Stimulated activated memory B cell treated with anti-CD40 and anti-IgM and Interleukin-4, amounts not matched to agents 10 μg/mL and 1 μg/mL and 100 μg/mL, for 72 hours (primary cell): ENCODE data around the gene TGFBR3.

Experiments used
- ATAC-seq: fragments of 150-1000 bp; cut with Tn5 transposase; 2 replicates; pipeline ENCODE4 v1.10.0; 2021
- H3K27ac Mint-ChIP-seq: one replicate; pipeline ENCODE4 v1.8.0; 2022; ENCODE audit warnings: mild to moderate bottlenecking, mixed read lengths
- H3K27me3 Mint-ChIP-seq: one replicate; pipeline ENCODE4 v1.8.0; 2022; ENCODE audit warnings: mixed read lengths
- H3K36me3 Mint-ChIP-seq: one replicate; pipeline ENCODE4 v1.8.0; 2022; ENCODE audit warnings: mixed read lengths
- H3K4me1 Mint-ChIP-seq: one replicate; pipeline ENCODE4 v1.8.0; 2022; ENCODE audit warnings: mixed read lengths
- H3K4me3 Mint-ChIP-seq: one replicate; pipeline ENCODE4 v1.8.0; 2022; ENCODE audit warnings: mild to moderate bottlenecking, moderate library complexity, mixed read lengths
- H3K9me3 Mint-ChIP-seq: one replicate; pipeline ENCODE4 v1.8.0; 2022; ENCODE audit warnings: mixed read lengths

Gene TGFBR3

DNA sequence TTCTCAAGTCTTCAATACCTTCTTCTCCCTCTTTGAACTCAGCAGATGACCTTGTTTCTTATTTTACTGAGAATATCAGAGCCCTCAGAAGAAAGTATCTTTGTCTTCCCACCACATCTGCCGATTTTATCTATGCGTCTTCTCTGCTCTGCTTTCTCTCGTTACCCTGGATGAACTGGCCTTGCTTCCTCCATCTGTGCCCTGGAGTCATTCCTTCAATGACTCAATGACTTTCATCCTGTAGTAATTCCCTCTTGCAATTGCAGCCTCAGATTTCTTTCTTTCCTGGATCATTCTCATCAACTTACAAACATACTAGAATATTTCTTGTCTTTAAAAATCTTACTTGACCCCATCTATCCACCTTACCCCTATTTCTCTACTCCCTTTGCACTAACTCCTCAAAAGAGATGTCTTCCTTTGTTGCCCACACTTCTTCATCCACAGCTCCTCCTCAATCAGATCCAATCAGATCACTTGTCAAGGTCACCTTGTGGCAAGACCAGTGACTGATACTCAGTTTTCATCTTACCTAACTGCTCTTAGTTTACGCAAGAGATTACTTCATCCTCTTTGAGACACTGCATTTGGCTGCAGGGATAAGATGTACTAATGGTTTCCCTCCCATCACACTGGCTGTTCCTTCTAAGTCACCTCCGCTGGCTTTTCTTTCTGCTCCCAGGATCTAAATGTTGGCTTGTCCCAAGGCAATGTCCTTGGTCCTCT, 8.2 kb upstream of the TGFBR3 start:
- H3K36me3 Mint-ChIP-seq: no peaks in the 10 kb centered on the region
- H3K27me3 Mint-ChIP-seq: no peaks in the 10 kb centered on the region
- H3K4me1 Mint-ChIP-seq: no peaks in the 10 kb centered on the region
- H3K9me3 Mint-ChIP-seq: no peaks in the 10 kb centered on the region
- no peak overlapping the region for H3K27ac Mint-ChIP-seq
- ATAC-seq: no peak
- no peak overlapping the region for H3K4me3 Mint-ChIP-seq

DNA sequence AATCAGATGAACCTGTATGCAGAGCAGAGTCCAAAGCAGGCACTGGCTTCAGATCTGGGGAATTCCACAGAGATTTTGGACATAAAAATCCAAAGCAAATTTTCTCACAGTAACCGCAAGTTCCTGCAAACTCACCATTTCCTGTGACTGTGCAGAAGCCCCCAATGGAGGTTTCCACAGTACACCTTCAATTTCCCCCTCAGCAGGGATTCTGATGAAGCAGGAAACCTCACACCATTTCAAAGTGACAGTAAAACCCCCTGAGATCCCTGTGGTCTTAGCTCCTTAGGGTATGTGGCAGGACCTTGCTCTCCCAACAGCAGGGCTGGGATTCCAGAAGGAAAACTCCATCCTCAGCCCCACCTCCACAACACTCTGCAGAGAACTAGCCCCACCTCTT, 6.0 kb upstream of the TGFBR3 start:
- H3K27ac Mint-ChIP-seq: no peak overlapping the region
- no peak overlapping the region for H3K4me3 Mint-ChIP-seq
- ATAC-seq: no peak
- no peaks in the 10 kb centered on the region for H3K36me3 Mint-ChIP-seq
- no peaks in the 10 kb centered on the region for H3K9me3 Mint-ChIP-seq
- H3K4me1 Mint-ChIP-seq: no peaks in the 10 kb centered on the region
- peaks cover 11% of the 10 kb centered on the region for H3K27me3 Mint-ChIP-seq

DNA sequence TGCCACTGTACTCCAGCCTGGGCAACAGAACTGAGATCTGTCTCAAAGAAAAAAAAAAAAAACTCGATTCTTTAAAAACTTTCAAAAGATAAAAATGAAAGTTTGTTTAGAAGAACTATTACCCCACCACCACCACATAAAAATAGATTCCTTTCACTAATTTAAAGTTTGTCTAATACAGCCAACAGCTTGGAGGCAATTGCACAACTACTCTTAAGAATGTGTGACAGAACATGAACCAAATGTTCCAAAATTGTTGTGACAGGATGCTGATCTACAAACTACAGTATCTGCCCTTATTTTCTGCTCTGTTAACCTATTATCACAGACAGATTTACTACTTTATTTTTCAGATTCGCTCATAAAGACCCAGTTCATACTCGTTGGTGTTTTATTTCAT, 5.5 kb upstream of the TGFBR3 start:
- Mint-ChIP-seq H3K9me3 (no peaks in the 10 kb centered on the region), H3K4me3 (no peak overlapping the region), H3K36me3 (no peaks in the 10 kb centered on the region), H3K27me3 (peaks cover 16% of the 10 kb centered on the region), H3K27ac (no peak overlapping the region), H3K4me1 (peaks cover 4% of the 10 kb centered on the region)
- ATAC-seq: no peak

DNA sequence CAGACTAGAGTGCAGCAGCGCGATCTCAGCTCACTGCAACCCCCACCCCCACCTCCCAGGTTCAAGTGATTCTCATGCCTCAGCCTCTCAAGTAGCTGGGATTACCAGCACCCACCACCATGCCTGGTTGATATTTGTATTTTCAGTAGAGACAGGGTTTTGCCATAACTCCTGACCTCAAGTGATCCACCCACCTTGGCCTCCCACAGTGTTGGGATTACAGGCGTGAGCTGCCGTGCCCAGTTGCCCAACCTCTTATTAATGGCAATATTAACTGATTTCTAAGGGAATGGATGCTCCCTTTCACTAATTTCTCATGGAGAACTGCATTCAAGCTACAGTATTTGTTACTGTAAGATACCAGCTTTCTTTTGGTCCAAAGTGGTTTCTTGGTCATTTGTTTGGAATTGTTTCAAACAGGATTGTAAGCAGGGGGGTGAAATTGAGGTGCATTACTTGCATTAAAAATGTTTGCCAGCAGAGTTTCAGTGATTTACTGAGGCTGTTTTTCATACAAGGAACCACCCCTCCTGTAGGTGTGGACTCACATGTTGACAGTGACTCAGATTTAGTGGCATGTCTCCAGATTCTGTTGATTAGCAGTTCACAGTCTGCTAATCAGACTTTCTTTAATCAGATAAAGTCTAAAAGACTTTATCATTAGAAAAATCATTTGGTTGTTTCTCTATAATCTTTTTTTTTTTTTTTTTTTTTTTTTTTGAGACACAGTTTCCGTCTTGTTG, 3.9 kb upstream of the TGFBR3 start:
- Mint-ChIP-seq H3K27ac (no peak overlapping the region), H3K4me3 (no peak overlapping the region), H3K36me3 (no peaks in the 10 kb centered on the region), H3K27me3 (peaks cover 27% of the 10 kb centered on the region), H3K4me1 (peaks cover 12% of the 10 kb centered on the region), H3K9me3 (no peaks in the 10 kb centered on the region)
- no peak for ATAC-seq

DNA sequence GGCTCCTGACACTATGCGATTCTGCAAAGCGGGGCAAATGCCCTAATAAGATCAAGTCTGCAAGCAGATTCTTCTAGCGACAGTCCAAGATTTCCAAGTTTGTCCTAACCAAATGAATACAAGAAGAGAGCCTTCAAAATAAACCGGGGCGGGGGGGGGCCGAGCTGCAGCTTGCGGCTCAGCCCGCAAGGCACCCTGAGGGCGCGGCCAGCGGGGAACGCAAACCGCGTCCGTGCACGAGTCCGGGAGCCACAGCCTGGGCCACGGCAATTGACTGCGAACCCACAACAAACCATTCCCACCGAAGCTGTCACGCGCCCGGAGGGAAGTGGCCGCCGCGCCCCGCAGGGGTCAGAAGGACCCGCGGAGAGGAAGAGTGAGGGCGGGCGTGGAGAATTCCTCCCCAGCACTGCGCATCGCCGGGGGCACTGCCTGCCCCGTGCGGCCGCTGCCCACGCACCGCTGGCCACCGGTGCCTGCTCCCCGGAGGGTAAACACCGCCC, 687 bp downstream of the TGFBR3 start:
- Mint-ChIP-seq H3K27me3 (peaks cover 47% of the 10 kb centered on the region), H3K9me3 (no peaks in the 10 kb centered on the region), H3K4me3 (peak overlapping the region; percentile 80), H3K36me3 (no peaks in the 10 kb centered on the region), H3K27ac (peak overlapping the region; percentile 45), H3K4me1 (peaks cover 25% of the 10 kb centered on the region)
- ATAC-seq: no peak

DNA sequence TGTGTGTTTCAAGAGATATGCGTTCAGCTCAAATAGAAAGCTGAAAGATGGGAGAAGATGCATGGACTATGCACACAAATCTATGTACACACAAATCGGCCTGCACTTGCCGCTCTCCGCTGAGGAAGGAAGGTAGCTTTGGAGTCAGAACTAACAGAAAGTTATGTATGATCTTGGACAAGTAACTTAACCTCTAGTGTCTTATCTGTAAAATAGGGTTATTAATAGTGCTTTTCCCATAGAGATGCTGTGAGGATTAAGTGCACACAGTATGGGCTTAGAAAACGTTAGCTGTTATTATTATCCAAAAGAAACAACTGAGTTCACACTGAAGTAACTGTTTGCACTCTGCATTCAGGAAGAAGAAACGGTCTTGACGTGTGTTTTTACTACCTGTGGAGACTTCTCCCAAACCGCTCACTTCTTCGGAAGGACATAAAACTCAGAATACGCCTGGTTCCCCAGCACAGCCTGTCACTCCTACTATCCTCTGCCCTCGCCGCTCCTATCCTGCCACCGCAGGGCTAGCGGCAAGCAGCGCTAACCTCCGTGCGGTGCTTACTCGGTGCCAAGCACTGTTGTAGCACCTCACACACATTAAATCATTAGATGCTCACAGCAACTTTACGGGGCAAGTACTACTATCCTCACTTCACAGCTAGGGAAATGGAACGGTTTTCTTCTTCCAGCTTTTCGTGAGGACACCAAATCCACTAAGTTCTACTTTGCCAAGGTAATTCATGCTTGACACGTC, 1.3 kb downstream of the TGFBR3 start:
- H3K4me3 Mint-ChIP-seq: peak overlapping the region; percentile 80
- ATAC-seq: peak; percentile 49
- peaks cover 25% of the 10 kb centered on the region for H3K4me1 Mint-ChIP-seq

DNA sequence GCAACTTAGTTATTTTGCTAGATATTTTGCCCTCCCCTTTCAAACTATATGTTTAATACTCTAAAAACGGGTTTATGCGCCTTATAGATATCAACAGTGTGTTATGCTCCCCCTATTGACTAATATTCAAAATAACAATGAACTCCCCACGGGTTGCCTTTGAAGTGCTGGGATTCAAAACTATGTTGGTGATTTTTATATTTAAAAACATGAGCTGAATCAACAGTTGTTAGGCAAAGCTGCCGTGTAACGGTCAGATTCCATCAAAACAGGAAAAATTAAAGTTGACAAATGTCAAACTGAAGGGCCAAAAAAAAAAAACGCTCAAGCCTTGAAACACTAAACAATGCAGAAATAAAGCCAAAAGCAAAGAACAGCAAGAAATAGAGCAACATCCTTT, 2.5 kb downstream of the TGFBR3 start:
- Mint-ChIP-seq H3K27ac (no peak overlapping the region), H3K27me3 (peaks cover 47% of the 10 kb centered on the region), H3K4me1 (peaks cover 25% of the 10 kb centered on the region), H3K4me3 (no peak overlapping the region), H3K36me3 (no peaks in the 10 kb centered on the region), H3K9me3 (no peaks in the 10 kb centered on the region)
- ATAC-seq: no peak

More for the DNA sequence above, 1.3 kb downstream of the TGFBR3 start:
- H3K36me3 Mint-ChIP-seq: no peaks in the 10 kb centered on the region
- H3K27me3 Mint-ChIP-seq: peaks cover 47% of the 10 kb centered on the region
- H3K9me3 Mint-ChIP-seq: no peaks in the 10 kb centered on the region
- H3K27ac Mint-ChIP-seq: peak overlapping the region; percentile 45

DNA sequence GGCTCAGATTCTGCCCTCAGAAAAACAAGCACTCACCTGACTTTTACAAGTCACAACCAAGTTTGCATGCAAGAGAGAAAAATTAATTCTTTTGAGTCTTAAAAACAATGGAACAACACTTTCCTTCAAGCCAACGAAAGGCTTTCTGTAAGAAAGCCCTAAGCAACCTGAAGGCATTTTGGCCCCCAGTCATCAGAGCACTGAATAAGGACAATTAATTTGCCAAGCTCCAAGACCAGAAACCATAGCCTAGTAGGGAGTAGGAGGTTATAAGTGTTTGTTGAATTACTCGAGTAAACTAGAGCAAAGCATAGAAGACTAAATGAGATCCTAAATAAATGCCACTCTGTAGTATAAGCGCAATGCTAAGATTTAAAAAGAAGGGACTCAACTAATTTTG, 4.7 kb downstream of the TGFBR3 start:
- Mint-ChIP-seq H3K4me1 (peaks cover 36% of the 10 kb centered on the region), H3K27me3 (peaks cover 38% of the 10 kb centered on the region), H3K27ac (no peak overlapping the region), H3K4me3 (no peak overlapping the region), H3K9me3 (no peaks in the 10 kb centered on the region), H3K36me3 (no peaks in the 10 kb centered on the region)
- no peak for ATAC-seq

DNA sequence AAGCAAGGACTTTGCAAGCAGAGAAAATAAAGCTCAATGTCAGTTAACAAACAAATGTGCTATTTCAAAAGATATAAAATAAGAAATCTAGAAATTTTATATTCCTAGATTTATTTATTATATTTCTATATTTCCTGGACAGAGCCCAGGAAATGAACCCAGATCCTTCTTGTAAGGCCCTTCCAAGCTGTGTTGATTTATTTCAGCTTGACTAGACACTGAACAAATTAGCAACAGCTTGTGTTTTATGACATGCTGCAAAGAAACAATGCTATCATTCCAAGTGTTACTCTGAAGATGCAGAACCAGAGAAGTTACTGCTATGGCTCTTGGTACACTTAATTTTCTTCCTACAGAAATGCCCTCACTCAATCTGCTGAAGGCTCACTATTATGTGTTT, 6.2 kb downstream of the TGFBR3 start:
- Mint-ChIP-seq H3K9me3 (no peaks in the 10 kb centered on the region), H3K4me3 (no peak overlapping the region), H3K4me1 (peaks cover 42% of the 10 kb centered on the region), H3K27ac (no peak overlapping the region), H3K36me3 (no peaks in the 10 kb centered on the region), H3K27me3 (peaks cover 40% of the 10 kb centered on the region)
- no peak for ATAC-seq

DNA sequence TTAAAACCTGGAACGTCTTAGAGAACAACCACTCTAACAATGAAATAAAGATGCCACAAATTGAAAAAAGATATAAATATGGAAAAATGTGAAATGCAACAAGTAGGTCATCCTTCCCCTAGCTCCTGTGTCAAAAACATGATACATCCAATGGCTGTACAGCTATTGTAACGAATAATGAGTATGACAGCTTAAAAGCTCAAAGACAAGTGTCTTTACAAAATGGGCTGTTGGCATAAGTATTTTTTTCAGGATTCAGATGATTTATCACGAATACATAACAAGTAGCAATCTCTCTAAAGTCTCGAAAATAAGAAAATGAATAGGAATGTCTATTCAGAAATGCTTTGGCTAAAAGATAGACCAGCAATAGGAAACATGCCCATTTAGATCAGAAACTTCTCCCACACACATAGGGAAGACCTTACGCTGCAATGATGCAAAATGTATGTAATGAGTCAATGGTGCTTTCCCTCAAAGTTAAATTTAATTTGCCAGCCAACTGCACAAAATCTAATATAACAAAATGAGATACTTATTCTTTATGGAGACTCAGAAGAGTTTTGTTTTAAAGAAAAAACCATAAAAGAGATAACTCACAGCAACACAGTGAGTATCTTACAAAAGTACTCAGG, 8.3 kb downstream of the TGFBR3 start:
- peak; percentile 62 for ATAC-seq
- peaks cover 30% of the 10 kb centered on the region for H3K4me1 Mint-ChIP-seq
- H3K27ac Mint-ChIP-seq: peak overlapping the region; percentile 20
- H3K36me3 Mint-ChIP-seq: no peaks in the 10 kb centered on the region
- no peaks in the 10 kb centered on the region for H3K9me3 Mint-ChIP-seq
- peaks cover 32% of the 10 kb centered on the region for H3K27me3 Mint-ChIP-seq
- H3K4me3 Mint-ChIP-seq: no peak overlapping the region

DNA sequence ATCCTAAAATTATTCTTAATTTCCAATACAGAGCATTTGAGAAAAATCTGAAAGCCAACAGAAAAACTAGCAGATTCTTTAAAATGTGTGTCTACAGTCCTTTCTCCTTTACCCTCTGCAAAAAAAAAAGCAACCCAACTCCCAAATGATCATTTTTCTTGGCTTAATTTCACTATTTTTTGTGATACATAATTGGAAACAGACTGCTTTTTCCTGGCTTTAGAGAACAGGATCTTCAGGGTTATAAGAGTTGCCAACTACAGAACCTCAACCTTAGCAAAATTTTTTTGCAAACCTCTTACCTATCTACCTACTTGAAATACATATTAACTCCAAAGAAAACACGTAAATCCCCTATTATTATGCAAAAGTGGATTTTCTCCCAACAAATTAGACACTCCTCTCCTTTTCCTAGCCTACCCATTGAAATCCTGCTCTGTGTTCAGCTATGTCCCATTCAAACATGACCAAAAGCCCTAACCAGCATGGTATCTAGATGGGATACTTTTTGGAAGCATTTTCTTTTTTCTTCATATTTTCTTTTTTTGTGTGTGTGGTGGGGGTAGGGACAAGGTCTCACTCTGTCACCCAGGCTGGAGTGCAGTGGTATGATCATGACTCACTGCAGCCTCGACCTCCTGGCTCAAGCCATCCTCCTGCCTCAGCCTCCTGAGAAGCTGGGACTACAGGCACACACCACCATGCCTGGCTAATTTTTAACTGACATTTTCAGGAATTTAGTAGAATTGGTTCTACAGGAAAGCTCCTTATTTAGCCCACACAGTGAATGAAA, 9.0 kb downstream of the TGFBR3 start:
- peaks cover 32% of the 10 kb centered on the region for H3K27me3 Mint-ChIP-seq
- no peaks in the 10 kb centered on the region for H3K36me3 Mint-ChIP-seq
- ATAC-seq: no peak
- no peaks in the 10 kb centered on the region for H3K9me3 Mint-ChIP-seq
- H3K4me1 Mint-ChIP-seq: peaks cover 30% of the 10 kb centered on the region
- H3K4me3 Mint-ChIP-seq: no peak overlapping the region
- H3K27ac Mint-ChIP-seq: peak overlapping the region; percentile 20

DNA sequence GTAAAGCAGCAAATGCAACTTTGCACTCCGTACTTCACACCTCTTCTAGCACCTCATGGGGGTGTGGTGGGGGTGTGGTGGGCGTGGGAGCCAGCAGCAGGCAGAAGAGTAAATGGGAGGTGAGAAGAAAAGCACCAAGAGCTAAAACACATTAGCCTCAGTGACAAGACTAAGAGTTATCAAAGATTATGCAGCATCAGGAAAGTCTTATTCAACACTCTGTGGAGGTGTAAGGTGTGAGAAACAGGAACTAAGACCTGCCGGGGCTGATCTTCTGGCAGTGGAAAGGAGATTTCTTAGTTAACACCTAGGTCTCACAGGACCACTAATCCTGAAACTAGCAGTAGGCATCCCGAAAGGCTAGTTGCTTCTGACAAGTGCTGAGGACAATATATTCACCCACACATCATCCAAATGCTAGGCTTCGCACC, 9.9 kb downstream of the TGFBR3 start:
- peaks cover 32% of the 10 kb centered on the region for H3K27me3 Mint-ChIP-seq
- peak; percentile 87 for ATAC-seq
- no peaks in the 10 kb centered on the region for H3K9me3 Mint-ChIP-seq
- peaks cover 30% of the 10 kb centered on the region for H3K4me1 Mint-ChIP-seq
- H3K4me3 Mint-ChIP-seq: no peak overlapping the region
- no peak overlapping the region for H3K27ac Mint-ChIP-seq
- no peaks in the 10 kb centered on the region for H3K36me3 Mint-ChIP-seq

DNA sequence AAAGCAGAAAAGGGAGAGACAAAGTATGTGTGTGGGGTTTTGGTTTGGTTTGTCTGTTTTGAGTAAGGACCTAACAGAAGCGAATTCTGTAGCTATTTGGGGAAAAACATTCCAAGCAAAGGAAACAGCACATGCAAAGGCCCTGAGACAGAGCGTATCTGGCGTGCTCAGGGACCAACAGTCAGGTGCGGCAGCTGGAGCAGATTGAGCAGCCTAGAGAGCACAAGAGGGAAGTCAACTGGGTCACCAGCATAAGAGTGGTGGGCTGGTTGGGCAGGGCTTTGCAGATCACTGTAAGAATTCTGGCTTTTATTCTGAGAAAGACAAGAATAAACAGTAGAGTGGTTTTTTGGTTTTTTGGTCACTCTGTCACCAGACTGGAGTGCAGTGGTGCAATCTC, 11.8 kb downstream of the TGFBR3 start:
- Mint-ChIP-seq H3K9me3 (no peaks in the 10 kb centered on the region), H3K27me3 (peaks cover 32% of the 10 kb centered on the region), H3K4me3 (no peak overlapping the region), H3K4me1 (peaks cover 30% of the 10 kb centered on the region), H3K36me3 (no peaks in the 10 kb centered on the region), H3K27ac (no peak overlapping the region)
- ATAC-seq: no peak

DNA sequence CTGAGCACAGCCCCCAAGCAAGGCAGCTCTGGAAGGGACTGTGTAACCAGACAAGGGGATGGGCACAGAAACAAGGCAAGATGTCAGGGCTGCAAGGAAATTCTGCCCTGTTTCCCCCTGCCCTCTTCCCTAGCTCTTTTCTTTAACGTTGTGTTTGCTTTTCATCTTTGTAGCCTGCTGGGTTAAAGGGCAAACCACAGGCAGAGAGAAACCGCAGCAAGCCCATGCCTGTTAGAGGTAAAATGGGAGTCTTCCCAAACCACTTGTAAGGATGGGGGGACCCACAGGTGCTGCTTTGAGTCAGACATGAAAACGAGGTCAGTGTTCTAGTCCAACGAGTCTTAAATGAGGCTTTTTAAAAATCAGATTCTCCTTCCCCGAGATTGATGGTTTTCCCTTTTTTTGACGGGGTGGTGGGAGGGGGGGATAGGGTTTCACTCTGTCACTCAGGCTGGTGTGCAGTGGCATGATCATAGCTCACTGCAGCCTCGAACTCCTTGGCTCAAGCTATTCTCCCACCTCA, 13.3 kb downstream of the TGFBR3 start:
- Mint-ChIP-seq H3K27me3 (peaks cover 32% of the 10 kb centered on the region), H3K27ac (no peak overlapping the region), H3K9me3 (no peaks in the 10 kb centered on the region), H3K36me3 (no peaks in the 10 kb centered on the region), H3K4me3 (no peak overlapping the region), H3K4me1 (peaks cover 23% of the 10 kb centered on the region)
- no peak for ATAC-seq
